ENCODE measurements around the gene ANKRD9.

DNA sequence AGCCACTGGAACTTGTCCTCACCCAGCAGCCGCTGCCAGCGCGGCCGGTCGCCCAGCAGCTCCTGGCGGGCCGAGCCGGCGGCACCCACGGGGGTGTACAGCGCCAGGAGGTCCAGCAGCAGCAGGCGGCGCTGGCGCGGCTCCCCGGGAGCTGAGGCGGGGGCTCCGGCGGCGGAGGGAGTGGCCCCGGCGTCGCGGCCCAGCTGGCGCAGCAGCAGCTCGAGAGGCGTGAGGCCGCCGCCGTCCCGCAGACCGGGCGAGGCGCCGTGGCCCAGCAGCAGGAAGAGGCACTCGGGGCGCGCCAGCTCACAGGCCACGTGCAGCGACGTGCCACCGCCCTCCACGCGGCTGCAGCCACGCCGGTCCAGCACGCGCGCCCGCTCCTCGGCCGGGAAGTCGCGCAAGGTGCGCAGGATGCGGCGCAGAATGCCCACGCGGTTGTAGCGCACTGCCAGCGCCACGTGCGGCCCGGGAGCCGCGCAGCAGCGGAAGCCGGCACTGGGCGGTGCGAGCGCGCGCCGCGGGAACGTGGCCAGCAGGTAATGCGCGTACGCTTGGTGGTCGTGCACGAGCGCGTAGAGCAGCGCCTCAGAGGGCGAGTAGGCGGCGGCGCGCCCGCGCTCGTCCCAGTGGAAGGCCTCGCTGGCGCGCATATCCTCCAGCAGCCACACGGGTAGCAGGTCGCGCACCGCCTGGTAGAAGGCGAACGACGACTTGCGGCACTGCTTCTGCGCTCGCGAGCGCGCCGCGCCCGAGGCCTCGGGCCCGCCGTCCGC, 2.3 kb downstream of the ANKRD9 start:
- TF ChIP-seq CTCF (IDR thresholded peaks at IDR 0.05) = no peak
- TF ChIP-seq, protein P1, sequence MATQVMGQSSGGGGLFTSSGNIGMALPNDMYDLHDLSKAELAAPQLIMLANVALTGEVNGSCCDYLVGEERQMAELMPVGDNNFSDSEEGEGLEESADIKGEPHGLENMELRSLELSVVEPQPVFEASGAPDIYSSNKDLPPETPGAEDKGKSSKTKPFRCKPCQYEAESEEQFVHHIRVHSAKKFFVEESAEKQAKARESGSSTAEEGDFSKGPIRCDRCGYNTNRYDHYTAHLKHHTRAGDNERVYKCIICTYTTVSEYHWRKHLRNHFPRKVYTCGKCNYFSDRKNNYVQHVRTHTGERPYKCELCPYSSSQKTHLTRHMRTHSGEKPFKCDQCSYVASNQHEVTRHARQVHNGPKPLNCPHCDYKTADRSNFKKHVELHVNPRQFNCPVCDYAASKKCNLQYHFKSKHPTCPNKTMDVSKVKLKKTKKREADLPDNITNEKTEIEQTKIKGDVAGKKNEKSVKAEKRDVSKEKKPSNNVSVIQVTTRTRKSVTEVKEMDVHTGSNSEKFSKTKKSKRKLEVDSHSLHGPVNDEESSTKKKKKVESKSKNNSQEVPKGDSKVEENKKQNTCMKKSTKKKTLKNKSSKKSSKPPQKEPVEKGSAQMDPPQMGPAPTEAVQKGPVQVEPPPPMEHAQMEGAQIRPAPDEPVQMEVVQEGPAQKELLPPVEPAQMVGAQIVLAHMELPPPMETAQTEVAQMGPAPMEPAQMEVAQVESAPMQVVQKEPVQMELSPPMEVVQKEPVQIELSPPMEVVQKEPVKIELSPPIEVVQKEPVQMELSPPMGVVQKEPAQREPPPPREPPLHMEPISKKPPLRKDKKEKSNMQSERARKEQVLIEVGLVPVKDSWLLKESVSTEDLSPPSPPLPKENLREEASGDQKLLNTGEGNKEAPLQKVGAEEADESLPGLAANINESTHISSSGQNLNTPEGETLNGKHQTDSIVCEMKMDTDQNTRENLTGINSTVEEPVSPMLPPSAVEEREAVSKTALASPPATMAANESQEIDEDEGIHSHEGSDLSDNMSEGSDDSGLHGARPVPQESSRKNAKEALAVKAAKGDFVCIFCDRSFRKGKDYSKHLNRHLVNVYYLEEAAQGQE (IDR thresholded peaks at IDR 0.05; ENCODE audit: insufficient read depth in 1 of 2, low read depth in 2 of 2, low read length in 1 of 2) = no peak
